Large intestine (tissue), 3 donors: Measurements from ENCODE around the gene GLYATL3. TPM values are rescaled to one million over a fixed set of nuclear protein-coding genes. Genes with fewer than 3 reads are reported as not detected.
"Not testable (repeated sequence)": the region's sequence is repeated elsewhere in the genome, so short reads cannot be mapped to it uniquely, and the experiment has no call there.

ENCODE experiments used
- DNase-seq, 2 donors: peaks; one replicate each; pipeline versions ENCODE4 v3.0.0 to v3.0.0-alpha.2; 2013
- H3K27ac ChIP-seq: one replicate; pipeline ENCODE4 v1.5.1; 2013; ENCODE audit warnings: low read length
- H3K27me3 ChIP-seq: 2 replicates; pipeline ENCODE4 v1.6.1; 2013; ENCODE audit warnings: low read length; ENCODE audit not compliant: control insufficient read depth, insufficient read depth
- H3K36me3 ChIP-seq: 2 replicates; pipeline ENCODE4 v1.6.1; 2013; ENCODE audit warnings: low read length; ENCODE audit not compliant: control insufficient read depth, insufficient read depth
- H3K4me1 ChIP-seq: one replicate; pipeline ENCODE4 v1.6.1; 2013; ENCODE audit warnings: low read length; ENCODE audit not compliant: control insufficient read depth, insufficient read depth
- H3K4me3 ChIP-seq: one replicate; pipeline ENCODE4 v1.5.1; 2013; ENCODE audit warnings: low read length
- H3K9me3 ChIP-seq: one replicate; pipeline ENCODE4 v1.6.1; 2013; ENCODE audit warnings: mild to moderate bottlenecking, low read depth, low read length, moderate library complexity; ENCODE audit not compliant: control insufficient read depth
- WGBS: methylation state at CpG from one replicate; pipeline ENCODE4 v1.1.5; 2013; ENCODE audit warnings: low lambda C conversion rate; ENCODE audit not compliant: insufficient coverage; 5-methylcytosine and 5-hydroxymethylcytosine counted together
- polyA plus RNA-seq: library from polyadenylated mRNA; unstranded; fragments of 120-200 nt; gene quantifications from one replicate; pipeline ENCODE4 v1.2.1, GENCODE V29; 2013

The GLYATL3 gene
- polyA plus RNA-seq, 1 donor: not detected

DNA sequence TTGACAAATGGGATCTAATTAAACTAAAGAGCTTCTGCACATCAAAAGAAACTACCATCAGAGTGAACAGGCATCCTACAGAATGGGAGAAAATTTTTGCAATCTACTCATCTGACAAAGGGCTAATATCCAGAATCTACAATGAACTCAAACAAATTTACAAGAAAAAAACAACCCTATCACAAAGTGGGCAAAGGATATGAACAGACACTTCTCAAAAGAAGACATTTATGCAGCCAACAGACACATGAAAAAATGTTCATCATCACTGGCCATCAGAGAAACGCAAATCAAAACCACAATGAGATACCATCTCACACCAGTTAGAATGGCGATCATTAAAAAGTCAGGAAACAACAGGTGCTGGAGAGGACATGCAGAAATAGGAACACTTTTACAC lies 23.2 kb upstream of the GLYATL3 start:
- H3K27ac ChIP-seq, H3K9me3 ChIP-seq, H3K36me3 ChIP-seq, H3K27me3 ChIP-seq, DNase-seq, H3K4me3 ChIP-seq, H3K4me1 ChIP-seq: not testable (repeated sequence)
- no CpG with 5 or more reads among the region's 2 CpGs for WGBS

DNA sequence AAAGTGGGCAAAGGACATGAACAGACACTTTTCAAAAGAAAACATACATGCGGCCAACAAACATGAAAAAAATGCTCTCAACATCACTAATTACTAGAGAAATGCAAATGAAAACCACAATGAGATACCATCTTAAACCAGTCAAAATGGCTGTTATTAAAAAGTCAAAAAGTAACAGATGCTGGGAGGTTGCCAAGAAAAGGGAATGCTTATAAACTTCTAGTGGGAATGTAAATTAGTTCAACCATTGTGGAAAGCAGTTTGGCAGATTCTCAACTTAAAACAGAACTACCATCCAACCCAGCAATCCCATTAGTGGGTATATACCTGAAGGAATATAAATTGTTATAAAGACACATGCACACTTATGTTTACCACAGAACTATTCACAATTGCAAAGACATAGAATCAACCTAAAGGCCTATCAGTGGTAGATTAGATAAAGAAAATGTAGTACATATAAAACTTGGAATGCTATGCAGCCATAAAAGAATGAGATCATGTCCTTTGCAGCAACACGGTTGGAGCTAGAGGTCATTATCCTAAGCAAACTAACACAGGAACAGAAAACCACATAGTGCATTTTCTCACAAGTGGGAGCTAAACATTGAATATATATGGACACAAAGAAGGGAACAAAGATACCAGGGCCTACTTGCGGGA lies 20.3 kb upstream of the GLYATL3 start:
- H3K4me3 ChIP-seq: no peak overlapping the region
- 100% methylated on average over 1 of the region's 3 CpGs for WGBS
- no peaks in the 10 kb centered on the region for H3K36me3 ChIP-seq
- H3K9me3 ChIP-seq: peaks cover 8% of the 10 kb centered on the region
- peak; percentile 43 to 78 for DNase-seq
- no peaks in the 10 kb centered on the region for H3K4me1 ChIP-seq
- H3K27me3 ChIP-seq: no peaks in the 10 kb centered on the region
- peak overlapping the region; percentile 50 for H3K27ac ChIP-seq

DNA sequence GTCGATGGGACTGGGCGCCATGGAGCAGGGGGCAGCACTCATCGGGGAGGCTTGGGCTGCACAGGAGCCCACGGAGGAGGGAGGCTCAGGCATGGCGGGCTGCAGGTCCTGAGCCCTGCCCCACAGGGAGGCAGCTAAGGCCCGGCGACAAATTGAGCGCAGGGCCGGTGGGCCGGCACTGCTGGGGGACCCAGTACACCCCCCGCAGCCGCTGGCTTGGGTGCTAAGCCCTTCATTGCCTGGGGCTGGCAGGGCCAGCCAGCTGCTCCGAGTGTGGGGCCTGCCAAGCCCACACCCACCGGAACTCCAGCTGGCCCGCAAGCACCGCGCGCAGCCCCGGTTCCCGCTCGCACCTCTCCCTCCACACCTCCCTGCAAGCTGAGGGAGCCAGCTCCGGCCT lies 17.9 kb upstream of the GLYATL3 start:
- not testable (repeated sequence) for H3K4me3 ChIP-seq, H3K36me3 ChIP-seq, H3K4me1 ChIP-seq, H3K27me3 ChIP-seq, H3K27ac ChIP-seq, H3K9me3 ChIP-seq, DNase-seq
- no CpG with 5 or more reads among the region's 22 CpGs for WGBS

DNA sequence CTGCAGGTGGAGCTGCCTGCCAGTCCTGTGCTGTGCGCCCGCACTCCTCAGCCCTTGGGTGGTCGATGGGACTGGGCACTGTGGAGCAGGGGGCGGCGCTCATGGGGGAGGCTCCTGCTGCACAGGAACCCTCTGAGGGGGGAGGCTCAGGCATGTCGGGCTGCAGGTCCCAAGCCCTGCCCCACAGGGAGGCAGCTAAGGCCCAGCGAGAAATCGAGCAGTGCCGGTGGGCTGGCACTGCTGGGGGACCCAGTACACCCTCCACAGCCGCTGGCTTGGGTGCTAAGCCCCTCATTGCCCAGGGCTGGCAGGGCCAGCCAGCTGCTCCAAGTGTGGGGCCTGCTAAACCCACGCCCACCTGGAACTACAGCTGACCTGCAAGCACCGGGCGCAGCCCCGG lies 16.3 kb upstream of the GLYATL3 start:
- not testable (repeated sequence) for H3K36me3 ChIP-seq, H3K27me3 ChIP-seq, H3K4me1 ChIP-seq, H3K4me3 ChIP-seq, H3K27ac ChIP-seq, DNase-seq, H3K9me3 ChIP-seq
- no CpG with 5 or more reads among the region's 14 CpGs for WGBS

DNA sequence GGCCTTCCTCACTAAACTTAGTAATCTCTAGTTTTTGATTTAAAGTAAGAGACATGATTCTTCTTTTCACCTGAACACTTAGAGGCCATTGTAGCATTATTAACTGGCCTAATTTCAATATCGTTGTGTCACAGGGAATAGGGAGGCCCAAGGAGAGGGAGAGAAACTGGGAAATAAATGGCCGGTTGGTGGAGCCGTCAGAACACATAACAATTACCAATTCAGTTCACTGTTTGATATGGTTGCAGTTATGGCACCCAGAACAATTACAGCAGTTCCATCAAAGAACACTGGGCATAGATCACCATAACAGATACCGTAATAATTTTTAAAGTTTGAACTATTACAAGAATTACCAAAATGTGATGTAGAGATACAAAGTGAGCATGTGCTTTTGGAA lies 9.1 kb upstream of the GLYATL3 start:
- Histone ChIP-seq H3K4me3 (no peak overlapping the region), H3K36me3 (peaks cover 20% of the 10 kb centered on the region), H3K4me1 (no peaks in the 10 kb centered on the region), H3K27ac (no peak overlapping the region), H3K9me3 (no peaks in the 10 kb centered on the region), H3K27me3 (no peaks in the 10 kb centered on the region)
- WGBS: 91% methylated on average over 4 of the region's 4 CpGs
- no peak for DNase-seq

DNA sequence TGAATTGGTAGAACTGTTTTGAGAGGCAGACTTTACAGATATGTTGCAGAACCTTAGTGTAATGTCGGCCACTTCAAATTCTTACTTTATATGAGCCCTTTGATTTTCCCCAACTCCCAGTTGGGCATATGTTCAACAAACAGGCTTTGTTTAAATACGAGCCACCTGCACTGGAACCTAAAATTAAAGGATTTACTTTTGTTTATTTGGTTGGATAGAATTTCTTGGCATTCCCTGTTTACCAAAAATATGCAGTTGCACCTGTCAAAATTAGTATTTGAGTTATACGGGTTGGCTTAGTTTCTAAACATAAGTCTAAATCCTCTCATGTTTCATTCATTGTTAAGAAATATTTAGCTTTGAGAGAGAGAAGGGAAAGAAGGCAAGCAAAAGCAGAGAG lies 2.4 kb upstream of the GLYATL3 start:
- no peak overlapping the region for H3K27ac ChIP-seq
- WGBS: no CpG with 5 or more reads among the region's 3 CpGs
- no peaks in the 10 kb centered on the region for H3K36me3 ChIP-seq
- no peaks in the 10 kb centered on the region for H3K9me3 ChIP-seq
- H3K27me3 ChIP-seq: no peaks in the 10 kb centered on the region
- no peak overlapping the region for H3K4me3 ChIP-seq
- H3K4me1 ChIP-seq: no peaks in the 10 kb centered on the region
- DNase-seq: no peak

DNA sequence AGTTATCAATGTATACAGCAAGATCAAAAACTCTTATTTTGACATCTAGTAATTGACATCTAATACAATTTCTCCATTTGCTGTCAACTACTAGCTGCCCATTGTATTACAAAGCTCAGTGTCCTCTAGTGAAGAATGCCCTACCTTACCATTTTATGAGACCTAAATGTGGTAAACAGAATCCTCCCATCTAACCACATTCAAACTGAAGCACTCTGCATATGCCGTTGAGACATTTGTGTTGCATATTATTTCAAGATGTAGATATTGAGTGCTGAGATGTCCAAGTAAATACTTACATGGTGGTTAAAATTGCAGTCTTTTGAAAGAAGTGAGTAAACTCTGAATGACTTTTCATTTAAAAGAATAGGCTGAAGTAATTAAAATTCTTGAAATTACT lies 597 bp upstream of the GLYATL3 start:
- no CpG with 5 or more reads among the region's 1 CpG for WGBS
- no peak for DNase-seq
- Histone ChIP-seq H3K9me3 (no peaks in the 10 kb centered on the region), H3K4me3 (no peak overlapping the region), H3K27me3 (no peaks in the 10 kb centered on the region), H3K36me3 (no peaks in the 10 kb centered on the region), H3K27ac (no peak overlapping the region), H3K4me1 (no peaks in the 10 kb centered on the region)

DNA sequence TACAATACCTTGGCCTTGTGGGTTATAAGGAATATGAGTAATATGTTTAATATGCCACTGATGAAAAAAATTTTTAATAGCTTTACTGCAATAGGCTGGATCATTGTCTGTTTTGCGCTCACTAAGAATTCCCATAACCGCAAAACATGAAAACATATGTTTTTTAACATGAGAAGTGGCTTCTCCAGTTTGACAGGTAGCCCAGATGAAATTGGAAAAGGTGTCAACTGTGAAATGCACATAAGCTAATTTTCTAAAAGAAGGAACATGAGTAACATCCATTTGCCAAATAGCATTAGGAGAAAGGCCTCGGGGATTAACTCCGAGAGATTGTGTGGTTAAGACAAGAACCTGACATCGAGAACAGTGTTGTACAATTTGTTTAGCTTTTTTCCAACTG lies 4.9 kb downstream of the GLYATL3 start:
- no CpG with 5 or more reads among the region's 5 CpGs for WGBS

DNA sequence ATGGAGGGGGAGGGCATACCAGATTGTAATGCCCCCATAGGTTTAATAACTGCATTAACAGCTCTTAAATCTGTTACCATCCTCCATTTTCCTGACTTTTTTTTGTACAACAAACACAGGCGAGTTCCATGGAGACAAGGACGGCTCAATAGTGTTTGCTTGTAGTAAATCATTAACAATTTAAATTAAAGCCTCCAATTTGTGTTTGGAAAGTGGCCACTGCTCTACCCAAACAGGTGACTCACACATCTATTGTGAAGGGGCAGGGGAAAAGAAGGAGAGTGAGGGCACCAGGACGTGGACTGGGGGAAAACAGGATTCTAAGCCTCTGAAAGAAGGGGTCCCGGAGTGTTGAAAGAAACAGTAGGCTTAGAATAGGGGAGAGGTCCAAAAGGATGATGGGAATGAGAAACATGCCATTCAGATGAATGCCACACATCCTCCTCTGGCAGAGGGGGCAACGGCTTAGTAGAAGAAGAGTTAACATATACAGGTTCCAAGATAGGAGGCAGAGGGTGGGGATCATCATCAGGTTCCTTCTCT lies 6.9 kb downstream of the GLYATL3 start:
- 60% methylated on average over 2 of the region's 5 CpGs for WGBS
- Histone ChIP-seq H3K4me1 (no peaks in the 10 kb centered on the region), H3K27ac (no peak overlapping the region), H3K4me3 (no peak overlapping the region), H3K27me3 (no peaks in the 10 kb centered on the region), H3K36me3 (no peaks in the 10 kb centered on the region), H3K9me3 (no peaks in the 10 kb centered on the region)
- peak in 1 of 2 donors; percentile 31 for DNase-seq

More for the DNA sequence above, 4.9 kb downstream of the GLYATL3 start:
- Histone ChIP-seq H3K27me3 (no peaks in the 10 kb centered on the region), H3K4me1 (no peaks in the 10 kb centered on the region), H3K9me3 (no peaks in the 10 kb centered on the region), H3K4me3 (no peak overlapping the region), H3K36me3 (no peaks in the 10 kb centered on the region), H3K27ac (no peak overlapping the region)
- DNase-seq: no peak

DNA sequence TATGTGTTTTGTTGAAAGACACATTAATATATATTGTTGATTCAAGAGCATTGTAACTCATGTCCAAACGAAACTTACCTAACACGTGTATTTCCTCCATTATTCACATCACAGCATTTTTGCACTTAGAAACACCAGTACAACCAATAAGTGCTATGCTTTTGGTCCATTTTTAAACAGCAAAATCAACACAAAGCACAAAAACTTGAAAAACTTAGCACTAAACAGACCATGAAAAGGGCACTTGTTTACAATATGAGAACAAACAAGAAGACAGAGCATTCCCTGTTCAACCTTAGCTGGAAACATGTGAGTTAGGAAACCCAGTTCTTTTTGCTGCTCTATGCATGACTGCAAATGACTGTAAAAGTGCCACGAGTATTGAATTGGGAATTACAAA lies 9.6 kb downstream of the GLYATL3 start:
- DNase-seq: no peak
- WGBS: 92% methylated on average over 2 of the region's 3 CpGs

More for the DNA sequence above, 9.6 kb downstream of the GLYATL3 start:
- Histone ChIP-seq H3K27me3 (no peaks in the 10 kb centered on the region), H3K4me1 (no peaks in the 10 kb centered on the region), H3K4me3 (no peak overlapping the region), H3K9me3 (no peaks in the 10 kb centered on the region), H3K36me3 (no peaks in the 10 kb centered on the region), H3K27ac (no peak overlapping the region)
